EL (cell line): ENCODE results near the gene CAV1.
"Not testable (repeated sequence)": the region's sequence is repeated elsewhere in the genome, so short reads cannot be mapped to it uniquely, and the experiment has no call there.

Experiments used
- DNase-seq: peaks from one replicate; pipeline ENCODE4 v3.0.0-alpha.2; 2016

CAV1 gene, protein sequence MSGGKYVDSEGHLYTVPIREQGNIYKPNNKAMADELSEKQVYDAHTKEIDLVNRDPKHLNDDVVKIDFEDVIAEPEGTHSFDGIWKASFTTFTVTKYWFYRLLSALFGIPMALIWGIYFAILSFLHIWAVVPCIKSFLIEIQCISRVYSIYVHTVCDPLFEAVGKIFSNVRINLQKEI

DNA sequence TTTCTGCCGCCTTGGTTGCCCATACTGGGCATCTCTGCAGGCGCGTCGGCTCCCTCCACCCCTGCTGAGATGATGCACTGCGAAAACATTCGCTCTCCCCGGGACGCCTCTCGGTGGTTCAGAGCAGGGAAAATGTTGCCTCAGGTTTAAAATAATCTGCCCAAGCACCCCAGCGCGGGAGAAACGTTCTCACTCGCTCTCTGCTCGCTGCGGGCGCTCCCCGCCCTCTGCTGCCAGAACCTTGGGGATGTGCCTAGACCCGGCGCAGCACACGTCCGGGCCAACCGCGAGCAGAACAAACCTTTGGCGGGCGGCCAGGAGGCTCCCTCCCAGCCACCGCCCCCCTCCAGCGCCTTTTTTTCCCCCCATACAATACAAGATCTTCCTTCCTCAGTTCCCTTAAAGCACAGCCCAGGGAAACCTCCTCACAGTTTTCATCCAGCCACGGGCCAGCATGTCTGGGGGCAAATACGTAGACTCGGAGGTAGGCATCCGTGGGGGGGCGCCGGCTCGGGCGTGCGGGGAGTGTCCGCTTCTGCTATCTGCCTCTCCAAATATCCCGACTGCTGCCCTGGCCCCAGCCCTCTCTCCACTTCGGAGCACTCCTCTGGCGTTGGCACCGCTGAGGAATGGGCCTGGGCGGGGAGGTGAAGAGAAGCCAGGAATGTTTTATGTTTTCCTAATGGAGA, at the start of gene CAV1:
CAV1 (plus strand) TSS at position 428 of the 689 bp plus-strand sequence; CDS start at position 455, 27 bp downstream.
- peak; percentile 98 for DNase-seq

DNA sequence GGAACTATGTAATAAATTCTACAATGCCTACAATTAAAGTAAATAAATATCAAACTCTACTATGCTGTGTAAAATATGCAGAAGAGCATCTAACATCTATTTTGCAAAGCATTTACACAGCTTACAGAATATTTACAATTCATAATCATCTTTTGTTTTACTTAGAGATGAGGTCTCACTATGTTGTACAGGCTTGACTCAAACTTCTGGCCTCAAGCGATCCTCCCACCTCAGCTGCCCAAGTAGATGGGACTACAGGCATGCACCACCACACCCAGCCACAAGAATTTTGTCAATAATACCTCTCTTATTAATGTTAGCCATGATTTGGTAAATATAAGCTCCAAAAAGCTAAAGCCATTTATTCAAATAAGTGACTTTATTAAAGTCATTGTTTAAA, 47.2 kb upstream of the CAV1 start:
- no peak for DNase-seq

DNA sequence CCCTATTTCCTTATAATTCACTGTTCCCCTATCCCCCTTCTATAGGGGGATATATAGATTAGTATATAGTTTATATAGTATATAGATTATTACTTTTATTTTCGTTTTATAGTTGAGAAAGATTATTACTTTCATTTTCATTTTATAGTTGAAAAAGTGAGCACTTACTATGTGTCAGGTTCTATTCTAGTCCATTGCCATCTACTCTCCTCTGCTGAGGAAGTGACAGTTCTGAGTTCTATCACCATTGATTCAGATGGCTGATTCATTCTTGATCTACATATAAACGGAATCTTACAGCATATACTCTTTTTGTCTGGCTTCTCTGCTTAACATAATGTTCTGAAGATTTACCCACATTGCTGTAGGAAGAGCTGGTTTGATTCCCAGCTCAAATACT, 46.0 kb upstream of the CAV1 start:
- no peak for DNase-seq

DNA sequence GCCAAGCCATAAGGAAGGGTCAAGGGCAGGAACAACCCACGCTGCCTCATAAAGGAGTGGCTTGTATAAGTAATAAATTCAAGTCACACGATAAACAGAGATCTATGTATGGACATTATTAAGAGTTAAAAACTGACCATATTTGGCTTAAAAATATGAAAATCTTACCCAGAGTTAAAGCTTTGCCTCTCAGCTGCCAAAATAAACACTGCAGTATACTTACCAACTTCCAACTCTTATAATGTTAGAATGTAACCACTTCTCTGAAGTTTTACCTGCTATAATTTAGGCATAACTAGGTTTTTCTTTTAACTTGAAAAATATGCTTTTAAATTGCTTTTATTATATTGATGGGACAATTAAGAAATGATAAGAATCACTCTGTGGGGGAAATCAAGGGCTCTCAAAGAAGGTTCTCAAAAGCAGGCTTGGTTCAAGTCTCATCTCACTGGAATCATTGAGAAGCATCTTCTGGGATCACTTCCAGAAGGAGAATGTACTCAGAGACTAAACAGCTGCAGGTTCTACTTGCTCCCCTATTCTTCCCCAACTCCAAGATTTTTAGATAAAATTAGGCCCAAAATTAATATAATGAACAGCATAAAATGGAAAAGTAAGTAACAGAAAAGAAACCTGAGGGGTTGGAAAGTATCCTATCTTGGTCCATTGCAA, 41.4 kb upstream of the CAV1 start:
- DNase-seq: no peak

DNA sequence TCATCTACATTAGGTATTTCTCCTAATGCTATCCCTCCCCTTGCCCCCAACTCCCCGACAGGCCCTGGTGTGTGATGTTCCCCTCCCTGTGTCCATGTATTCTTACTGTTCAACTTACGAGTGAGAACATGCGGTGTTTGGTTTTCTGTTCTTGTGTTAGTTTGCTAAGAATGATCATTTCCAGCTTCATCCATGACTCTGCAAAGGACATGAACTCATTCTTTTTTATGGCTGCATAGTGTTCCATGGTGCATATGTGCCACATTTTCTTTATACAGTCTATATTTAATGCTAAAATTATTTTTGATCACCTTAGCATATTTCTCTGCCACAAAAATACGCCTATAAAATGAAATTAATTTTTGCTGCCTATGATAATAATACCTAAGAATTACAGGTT, 40.4 kb upstream of the CAV1 start:
- DNase-seq: not testable (repeated sequence)

DNA sequence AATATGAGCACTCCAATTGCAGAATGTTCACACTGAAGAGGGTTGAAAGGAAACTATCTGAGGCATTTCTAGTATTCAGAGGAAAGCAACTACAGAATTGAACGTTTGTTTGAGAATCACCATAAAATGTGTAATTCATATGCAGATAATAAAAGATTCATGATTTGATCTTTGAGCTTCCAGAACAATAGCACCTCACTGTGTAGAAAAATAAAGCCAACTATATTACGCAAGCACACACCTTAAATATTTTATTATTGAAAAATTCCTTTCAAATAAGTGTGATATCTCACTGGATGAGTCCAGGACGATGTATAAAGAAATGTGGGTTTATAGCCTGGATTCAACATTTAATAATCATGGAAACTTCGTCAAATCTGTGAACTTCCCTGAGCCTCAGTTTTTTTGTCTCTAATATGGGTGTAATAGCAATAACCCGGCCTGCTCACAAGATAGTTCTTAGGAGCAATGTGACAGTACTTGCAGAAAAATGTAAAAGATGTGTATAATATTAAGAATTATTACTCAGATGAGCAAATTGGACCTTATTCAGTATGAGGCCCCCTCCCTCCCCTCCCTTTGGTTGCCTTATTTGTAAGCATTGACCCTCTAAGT, 36.8 kb upstream of the CAV1 start:
- no peak for DNase-seq

DNA sequence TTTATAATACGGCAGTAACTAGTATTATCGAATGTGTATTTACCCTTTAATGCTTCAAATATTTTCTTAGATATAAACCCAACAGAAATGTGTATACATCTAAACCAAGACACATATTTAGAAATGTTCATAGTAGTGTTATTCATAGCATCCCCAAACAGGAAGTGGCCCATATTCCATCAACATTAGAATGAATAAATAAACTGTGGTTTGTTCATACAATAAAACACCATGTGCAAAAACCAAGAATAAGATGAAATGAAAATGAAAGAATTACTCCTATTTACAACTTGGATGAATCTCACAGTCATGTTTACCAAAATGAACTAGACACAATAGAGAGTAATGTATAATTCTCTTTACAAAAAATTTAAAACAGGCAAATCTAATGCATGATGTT, 34.5 kb upstream of the CAV1 start:
- no peak for DNase-seq

DNA sequence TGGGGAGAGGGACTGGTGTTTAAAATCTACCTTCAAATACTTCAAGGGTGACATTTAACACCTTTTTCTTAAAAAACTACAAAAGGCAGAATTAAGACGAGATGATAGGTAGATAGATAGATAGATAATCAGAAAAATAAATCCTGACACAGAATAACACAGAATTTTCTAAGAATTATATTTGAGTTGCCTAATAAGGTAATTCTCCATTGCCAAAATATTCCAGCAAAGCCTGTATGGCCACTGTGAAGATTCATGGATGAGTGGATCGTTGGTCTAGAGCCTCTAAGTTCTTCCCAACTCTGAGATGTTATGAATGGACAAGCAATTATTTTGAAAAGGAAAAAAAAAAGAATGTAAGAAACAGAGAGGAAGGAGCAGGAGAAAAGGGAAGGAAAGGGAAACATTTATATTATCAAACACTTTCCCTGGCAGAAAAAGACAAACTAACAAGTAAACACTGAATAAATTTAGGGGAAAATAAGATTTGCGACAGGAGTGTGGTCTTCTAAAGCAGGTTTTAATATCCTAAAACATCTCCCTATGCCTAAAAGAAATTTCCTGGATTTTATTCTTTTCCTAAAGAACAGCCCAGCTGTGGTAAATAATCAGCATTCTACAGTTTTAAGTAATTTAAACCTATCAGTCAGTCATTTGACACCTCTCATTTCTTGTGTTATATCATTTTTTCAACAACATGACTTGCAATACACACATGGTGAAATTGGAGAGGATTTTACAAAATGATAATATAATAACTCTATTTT, 32.8 kb upstream of the CAV1 start:
- no peak for DNase-seq

DNA sequence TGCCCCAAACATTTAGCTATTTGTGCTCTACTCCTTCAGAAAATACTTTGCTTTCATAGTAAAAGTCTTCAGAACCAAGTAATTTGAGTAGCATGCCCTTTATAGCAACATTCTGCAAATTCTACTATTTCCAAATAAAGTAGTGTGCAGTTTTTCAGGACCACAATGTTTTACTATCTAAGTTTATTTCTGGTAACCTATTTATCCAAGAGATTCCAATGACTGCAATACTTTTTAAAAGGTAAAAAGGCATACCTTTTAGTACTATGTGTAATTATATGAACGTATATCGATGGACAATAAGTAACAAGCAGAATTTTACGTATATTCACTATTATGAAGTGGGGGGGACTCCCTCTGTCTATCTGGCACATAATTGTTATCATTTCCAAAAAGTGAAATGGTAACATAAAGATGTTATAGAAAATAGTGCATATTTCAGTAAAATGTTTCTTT, 32.2 kb upstream of the CAV1 start:
- no peak for DNase-seq

DNA sequence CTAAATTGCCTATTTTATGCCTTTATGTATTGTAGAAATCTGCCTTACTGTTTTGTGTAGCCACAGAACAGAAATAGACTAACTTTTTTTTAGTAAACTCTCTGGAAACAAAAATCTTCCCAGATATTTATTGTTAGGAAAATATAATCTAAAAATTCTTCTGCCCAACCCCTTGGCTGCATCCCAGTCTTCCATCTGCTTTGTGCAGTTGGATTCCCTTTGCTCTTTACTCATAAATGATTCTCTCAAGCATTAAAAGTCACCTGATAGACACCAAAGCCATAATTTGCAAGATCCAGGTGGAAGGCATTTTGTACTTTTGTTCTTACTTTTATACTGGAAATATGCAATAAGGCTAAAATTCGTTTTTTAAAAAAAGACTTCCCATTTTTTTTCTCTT, 31.4 kb upstream of the CAV1 start:
- no peak for DNase-seq

DNA sequence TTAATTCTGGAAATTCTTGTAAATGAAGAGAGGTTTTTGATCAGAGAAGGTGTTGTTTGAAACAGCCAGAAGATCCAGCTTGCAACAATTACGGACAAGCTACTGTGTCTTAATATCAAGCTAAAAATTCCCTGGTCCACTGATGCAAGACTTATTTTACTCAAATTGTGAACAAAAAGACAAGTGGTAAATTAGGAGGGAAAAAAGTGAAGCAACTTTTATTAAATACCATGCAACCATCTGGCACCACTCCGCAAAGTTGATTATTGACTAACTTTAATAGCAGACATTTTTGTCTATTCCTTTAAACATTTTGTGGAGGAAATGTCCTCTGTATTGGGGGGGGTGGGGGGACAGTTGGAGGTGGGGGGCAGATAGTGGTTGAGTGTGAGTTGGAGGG, 30.4 kb upstream of the CAV1 start:
- no peak for DNase-seq

DNA sequence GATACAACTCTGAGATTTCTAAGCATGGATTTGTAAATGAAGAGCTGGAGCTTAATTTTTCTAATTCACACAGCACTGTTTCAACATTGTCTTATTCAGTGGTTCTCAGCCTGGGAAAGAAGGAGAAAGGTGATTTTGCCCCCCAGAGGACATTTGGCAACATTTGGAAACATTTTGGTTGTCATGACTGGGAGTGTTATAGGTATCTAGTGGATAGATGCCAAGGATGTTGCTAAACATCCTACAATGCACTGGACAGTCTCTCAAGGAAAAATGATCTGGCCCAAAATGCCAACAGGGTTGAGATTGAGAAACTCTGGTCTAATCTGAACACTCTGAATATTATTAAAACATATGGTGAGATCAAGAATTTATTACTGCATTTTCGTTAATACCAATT, 29.1 kb upstream of the CAV1 start:
- DNase-seq: no peak

DNA sequence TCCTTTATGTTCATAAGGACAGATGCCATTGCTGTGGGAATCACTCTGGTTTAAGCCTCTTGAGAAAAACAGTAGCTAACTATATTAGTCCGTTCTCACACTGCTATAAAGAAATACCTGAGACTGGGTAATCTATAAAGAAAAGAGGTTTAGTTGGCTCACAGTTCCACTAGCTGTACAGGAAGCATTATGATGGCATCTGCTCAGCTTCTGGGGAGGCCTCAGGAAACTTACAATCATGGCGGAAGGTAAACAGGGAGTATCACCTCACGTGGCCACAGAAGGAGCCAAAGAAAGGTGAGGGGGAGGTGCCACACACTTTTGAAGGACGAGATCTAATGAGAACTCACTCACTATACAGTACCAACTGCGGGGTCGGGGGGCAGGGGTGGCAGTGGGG, 28.2 kb upstream of the CAV1 start:
- no peak for DNase-seq

DNA sequence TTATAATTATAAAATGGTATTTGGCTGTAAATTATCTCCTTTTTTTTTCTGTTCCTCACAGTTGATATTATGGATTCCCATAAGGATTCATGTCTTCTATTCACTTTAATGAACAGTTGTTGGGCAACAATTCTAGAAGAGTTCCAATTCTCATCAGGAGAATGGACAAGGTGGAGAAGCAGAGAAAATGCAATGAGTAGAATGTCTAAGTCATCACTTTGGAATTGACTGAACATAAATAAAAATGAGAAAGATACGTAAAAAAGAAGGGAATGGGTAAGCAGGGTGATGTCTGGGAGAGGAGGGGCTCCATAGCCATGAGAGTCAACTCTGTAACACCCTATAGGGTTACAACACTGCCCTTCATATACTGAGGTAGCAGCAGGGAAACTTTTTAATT, 27.1 kb upstream of the CAV1 start:
- DNase-seq: no peak

DNA sequence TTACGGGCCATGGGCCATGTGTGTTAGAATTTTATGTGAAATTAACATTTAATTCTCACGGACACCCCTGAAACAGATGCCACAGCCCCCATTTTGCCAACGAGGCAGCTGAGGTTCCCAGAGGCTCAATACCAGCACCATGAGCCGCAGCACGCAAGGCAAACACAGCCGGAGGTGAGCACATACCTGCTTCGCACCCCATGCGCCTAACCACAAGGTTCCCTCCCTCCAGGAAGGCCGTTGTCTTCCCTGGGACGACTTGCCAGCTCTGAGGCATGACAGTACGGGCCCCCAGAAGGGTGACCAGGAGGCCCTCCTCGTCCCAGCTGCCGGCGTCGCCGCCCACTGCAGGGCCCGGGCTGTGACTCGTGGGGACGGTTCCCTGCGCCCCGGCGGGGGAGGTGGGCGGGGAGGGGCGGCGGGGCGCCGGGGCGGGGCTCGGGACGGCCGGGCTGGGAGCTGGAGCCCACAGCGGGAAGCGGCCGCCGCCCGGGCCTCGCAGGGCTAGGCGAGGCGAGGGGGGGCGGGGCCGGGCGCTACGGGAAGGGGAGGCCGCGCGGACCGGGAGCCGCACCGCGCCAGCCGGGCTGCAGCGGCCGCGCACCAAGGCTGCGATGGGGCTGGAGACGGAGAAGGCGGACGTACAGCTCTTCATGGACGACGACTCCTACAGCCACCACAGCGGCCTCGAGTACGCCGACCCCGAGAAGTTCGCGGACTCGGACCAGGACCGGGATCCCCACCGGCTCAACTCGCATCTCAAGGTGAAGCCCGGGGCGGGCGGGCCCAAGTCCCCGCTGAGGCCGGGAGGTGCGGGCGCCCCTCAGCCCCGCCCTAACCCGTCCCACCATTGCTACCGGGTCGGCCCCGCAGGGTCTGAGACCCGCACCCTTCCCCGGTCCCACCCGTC, 25.4 kb upstream of the CAV1 start, which contains the start of gene CAV2:
CAV2 (plus strand) TSS at position 571 of the 910 bp plus-strand sequence; CDS start at position 615, 44 bp downstream.
- DNase-seq: peak; percentile 68

DNA sequence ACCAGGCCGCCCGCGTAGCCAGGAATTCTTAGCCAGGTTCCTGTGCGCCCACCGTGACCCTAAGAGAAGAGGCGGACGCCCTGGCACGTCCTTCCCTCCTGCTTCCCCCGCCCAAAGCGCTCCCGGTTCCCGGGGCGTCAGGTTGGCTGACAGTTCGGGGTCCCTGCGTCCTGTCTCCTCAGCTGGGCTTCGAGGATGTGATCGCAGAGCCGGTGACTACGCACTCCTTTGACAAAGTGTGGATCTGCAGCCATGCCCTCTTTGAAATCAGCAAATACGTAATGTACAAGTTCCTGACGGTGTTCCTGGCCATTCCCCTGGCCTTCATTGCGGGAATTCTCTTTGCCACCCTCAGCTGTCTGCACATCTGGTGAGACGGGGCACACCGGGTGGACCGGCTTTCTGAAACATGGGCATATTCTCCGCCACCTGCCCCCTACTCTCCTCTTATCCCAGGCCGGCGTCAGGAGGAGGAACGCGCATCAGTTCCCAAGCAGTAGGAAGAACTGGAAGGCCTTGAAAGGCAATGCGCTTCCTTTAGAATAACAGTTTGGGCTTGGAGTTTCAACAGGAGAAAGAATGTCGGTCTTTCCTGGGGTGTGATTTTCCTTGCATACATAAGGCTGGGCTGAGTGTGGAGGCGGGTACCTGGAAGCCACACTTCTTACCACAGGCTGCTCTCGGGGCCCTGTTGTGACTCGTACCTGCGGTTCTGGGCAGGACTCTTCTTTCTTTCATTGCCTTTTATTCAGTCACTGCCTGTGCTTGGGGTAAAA, 24.6 kb upstream of the CAV1 start:
- peak; percentile 54 for DNase-seq

DNA sequence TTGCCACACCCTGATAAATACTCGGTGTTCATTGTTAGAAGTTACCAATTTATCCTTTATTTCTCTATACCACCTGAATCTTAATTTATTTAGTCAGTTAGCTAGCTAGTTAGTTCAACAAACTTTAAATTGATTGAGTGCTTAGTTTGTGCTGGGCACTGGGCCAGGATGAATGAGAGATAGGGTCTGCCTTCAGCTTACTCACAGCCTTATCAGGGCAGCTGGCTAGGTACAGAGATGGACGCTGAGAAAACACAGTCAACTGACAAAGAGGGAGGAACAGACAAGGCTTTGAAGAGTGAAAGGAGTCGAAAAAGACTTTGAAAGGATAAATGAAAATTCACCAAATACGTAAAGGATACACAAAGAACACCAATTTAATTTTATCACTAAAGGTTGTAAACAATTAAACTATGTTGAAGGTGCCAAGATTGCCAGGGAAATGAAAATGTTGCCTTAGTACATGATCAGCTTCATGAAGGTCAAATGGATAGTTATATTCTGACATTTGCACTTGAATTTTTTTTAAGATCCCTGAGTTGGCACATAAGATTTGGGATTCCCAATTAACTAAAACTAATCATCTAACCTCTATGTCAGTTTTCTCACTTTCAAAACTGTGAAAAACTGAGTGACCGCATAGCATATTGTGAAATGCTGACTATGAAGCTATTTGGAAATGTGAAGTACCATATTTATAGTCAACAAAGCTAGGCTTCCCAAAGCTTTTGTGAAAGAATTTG, 23.2 kb upstream of the CAV1 start:
- peak; percentile 53 for DNase-seq

DNA sequence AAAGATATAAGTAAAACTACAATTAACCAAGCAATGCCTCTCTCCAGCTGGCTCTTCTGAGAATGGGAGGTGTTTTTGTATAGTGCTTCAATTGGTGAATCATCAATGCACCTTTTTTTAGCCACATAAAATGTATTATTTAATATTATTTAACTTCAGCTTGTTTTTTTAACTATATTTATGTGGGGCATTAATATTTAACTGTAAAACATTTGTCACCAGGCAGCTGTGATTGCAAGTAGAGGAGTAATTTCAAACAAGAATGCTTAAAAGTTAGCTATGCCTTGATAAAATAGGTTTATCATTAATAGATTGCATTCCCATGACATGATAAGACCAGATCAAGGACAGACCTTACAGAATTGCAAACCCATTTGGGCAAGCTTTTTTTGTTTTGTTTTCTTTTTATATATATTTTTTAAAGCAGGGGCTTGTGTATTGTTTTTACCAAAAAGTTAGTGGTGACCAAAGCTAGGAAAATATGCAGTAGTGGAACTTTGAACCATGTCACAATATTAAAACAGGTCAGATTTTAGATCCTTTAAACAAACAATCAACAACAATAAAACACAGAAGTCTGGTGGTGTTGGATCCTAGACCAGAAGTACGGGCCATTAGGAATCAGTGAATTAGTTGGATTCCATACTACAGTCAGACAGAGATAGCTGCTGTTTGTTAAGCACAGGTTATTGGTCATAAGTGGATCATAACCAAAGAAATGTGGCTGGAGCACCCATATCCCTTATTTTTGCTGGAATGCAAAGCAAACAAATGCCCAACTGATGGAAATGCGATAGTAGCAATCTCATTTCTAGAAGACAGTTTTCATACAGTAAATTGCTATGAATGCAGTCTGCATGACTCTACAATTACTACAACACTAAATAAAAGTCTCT, 22.4 kb upstream of the CAV1 start:
- no peak for DNase-seq

DNA sequence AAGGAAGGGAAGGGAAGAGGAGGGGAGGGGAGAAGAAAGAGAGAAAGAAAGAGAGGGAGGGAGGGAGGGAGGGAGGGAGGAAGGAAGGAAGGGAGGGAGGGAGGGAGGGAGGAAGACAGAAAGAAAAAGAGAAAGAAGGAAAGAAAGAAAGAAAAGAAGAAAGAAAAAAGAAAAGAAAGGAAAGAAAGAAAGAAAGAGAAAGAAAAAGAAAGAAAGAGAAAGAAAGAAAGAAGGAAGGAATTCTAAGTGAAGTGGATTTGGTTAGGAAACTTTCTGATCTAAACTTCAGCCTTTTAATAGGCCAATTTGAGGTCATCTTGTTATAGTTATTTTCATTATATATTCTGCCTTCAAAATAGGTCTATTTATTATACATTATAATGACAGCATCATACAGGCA, 21.0 kb upstream of the CAV1 start:
- DNase-seq: no peak
